WTC11 (cell line): ENCODE results near the gene HES1. TPM values are rescaled to one million over a fixed set of nuclear protein-coding genes. Genes with fewer than 3 reads are reported as not detected.

Experiments used
- ATAC-seq: fragments of 200-7000 bp; cut with Tn5 transposase; 2 replicates; pipeline ENCODE4 v1.10.0; 2021; ENCODE audit warnings: mild to moderate bottlenecking, moderate library complexity
- CTCF ChIA-PET: fragments of 300-600 bp; sonication (Branson Sonifier 250); formaldehyde crosslinking; loops from one replicate; lab custom pipeline; 2021; ENCODE audit warnings: antibody characterized with exemption; lab: Charles Lee
- POLR2A ChIA-PET: fragments of 350-600 bp; sonication (Branson Sonifier 250); formaldehyde crosslinking; loops from one replicate; lab custom pipeline; 2021; ENCODE audit warnings: antibody characterized with exemption; lab: Charles Lee
- DNase-seq: peaks from one replicate; pipeline ENCODE4 v3.0.0; 2021; ENCODE audit warnings: low spot score
- H3K27ac Mint-ChIP-seq: 2 replicates; pipeline ENCODE4 v1.8.0; 2021; ENCODE audit warnings: mixed read lengths
- H3K27me3 Mint-ChIP-seq: 2 replicates; pipeline ENCODE4 v1.8.0; 2021; ENCODE audit warnings: low read depth, mild to moderate bottlenecking, moderate library complexity, mixed read lengths
- H3K36me3 Mint-ChIP-seq: 2 replicates; pipeline ENCODE4 v1.8.0; 2021; ENCODE audit warnings: mixed read lengths
- H3K4me1 Mint-ChIP-seq: 2 replicates; pipeline ENCODE4 v1.8.0; 2022; ENCODE audit warnings: mixed read lengths
- H3K4me3 Mint-ChIP-seq: 2 replicates; pipeline ENCODE4 v1.8.0; 2021; ENCODE audit warnings: mild to moderate bottlenecking, moderate library complexity, mixed read lengths
- H3K9me3 Mint-ChIP-seq: 2 replicates; pipeline ENCODE4 v1.8.0; 2021; ENCODE audit warnings: mixed read lengths
- ATF6 ChIP-seq: sonication (generic); formaldehyde crosslinking; IDR thresholded peaks from 2 replicates; pipeline ENCODE4 v1.8.1; 2023; ENCODE audit warnings: mild to moderate bottlenecking, missing genetic modification reagents
- CREB1 ChIP-seq: sonication (generic); formaldehyde crosslinking; IDR thresholded peaks from 2 replicates; pipeline ENCODE4 v1.8.0; 2023; ENCODE audit warnings: mild to moderate bottlenecking, missing genetic modification reagents
- CTCF ChIP-seq: fragments of 200-600 bp; IDR thresholded peaks from 2 replicates; pipeline ENCODE4 v1.8.0; 2022; ENCODE audit warnings: antibody characterized with exemption
- E2F5 ChIP-seq: sonication (generic); formaldehyde crosslinking; IDR thresholded peaks from 2 replicates; pipeline ENCODE4 v1.8.1; 2022; ENCODE audit warnings: mild to moderate bottlenecking, moderate library complexity, missing genetic modification reagents
- ELF4 ChIP-seq: sonication (generic); formaldehyde crosslinking; IDR thresholded peaks from 2 replicates; pipeline ENCODE4 v1.8.1; 2022; ENCODE audit warnings: low read depth, mild to moderate bottlenecking, moderate library complexity, missing genetic modification reagents
- GABPB1 ChIP-seq: sonication (generic); formaldehyde crosslinking; IDR thresholded peaks from 2 replicates; pipeline ENCODE4 v1.8.1; 2023; ENCODE audit warnings: mild to moderate bottlenecking, missing genetic modification reagents
- GRHL2 ChIP-seq: fragments of 250-450 bp; sonication (Bioruptor Pico); IDR thresholded peaks from 2 replicates; pipeline ENCODE4 v1.8.0; 2022; ENCODE audit warnings: mild to moderate bottlenecking, moderate library complexity; ENCODE audit not compliant: insufficient replicate concordance, severe bottlenecking
- MYBL2 ChIP-seq: sonication (generic); formaldehyde crosslinking; IDR thresholded peaks from 2 replicates; pipeline ENCODE4 v1.8.1; 2023; ENCODE audit warnings: mild to moderate bottlenecking, moderate library complexity, missing genetic modification reagents
- NR1H2 ChIP-seq: sonication (generic); formaldehyde crosslinking; IDR thresholded peaks from 2 replicates; pipeline ENCODE4 v1.9.0; 2021; ENCODE audit warnings: mild to moderate bottlenecking, moderate library complexity, missing genetic modification reagents
- RORB ChIP-seq: fragments of 250-450 bp; sonication (Bioruptor Pico); IDR thresholded peaks from 2 replicates; pipeline ENCODE4 v1.9.0; 2021; ENCODE audit warnings: mild to moderate bottlenecking
- SOX15 ChIP-seq: fragments of 250-450 bp; sonication (Bioruptor Pico); IDR thresholded peaks from 2 replicates; pipeline ENCODE4 v1.9.0; 2021; ENCODE audit warnings: mild to moderate bottlenecking
- SP1 ChIP-seq: sonication (generic); formaldehyde crosslinking; conservative IDR thresholded peaks from 2 replicates; pipeline ENCODE4 v1.8.1; 2022; ENCODE audit warnings: missing genetic modification reagents
- TCF7 ChIP-seq: sonication (generic); formaldehyde crosslinking; IDR thresholded peaks from 2 replicates; pipeline ENCODE4 v1.8.0; 2022; ENCODE audit warnings: mild to moderate bottlenecking, low read depth, missing genetic modification reagents, moderate library complexity
- TP53 ChIP-seq: sonication (generic); formaldehyde crosslinking; IDR thresholded peaks from 2 replicates; pipeline ENCODE4 v1.8.1; 2023; ENCODE audit warnings: mild to moderate bottlenecking, missing genetic modification reagents
- total RNA-seq: library from RNA; stranded (reverse); gene quantifications from 3 replicates; pipeline ENCODE4 v1.2.3, GENCODE V29; 2021
- TF ChIP-seq, protein P1 (sequence below): fragments of 250-450 bp; sonication (Bioruptor Pico); conservative IDR thresholded peaks from 2 replicates; pipeline ENCODE4 v1.9.0; 2021; ENCODE audit warnings: mild to moderate bottlenecking
- TF ChIP-seq, protein P2 (sequence below): fragments of 250-450 bp; sonication (Bioruptor Pico); IDR thresholded peaks from 2 replicates; pipeline ENCODE4 v1.9.0; 2021; ENCODE audit warnings: moderate library complexity, mild to moderate bottlenecking, inconsistent platforms, borderline replicate concordance

HES1 gene
- total RNA-seq, 1 experiment from 2014 or later, result 28.4 TPM

DNA sequence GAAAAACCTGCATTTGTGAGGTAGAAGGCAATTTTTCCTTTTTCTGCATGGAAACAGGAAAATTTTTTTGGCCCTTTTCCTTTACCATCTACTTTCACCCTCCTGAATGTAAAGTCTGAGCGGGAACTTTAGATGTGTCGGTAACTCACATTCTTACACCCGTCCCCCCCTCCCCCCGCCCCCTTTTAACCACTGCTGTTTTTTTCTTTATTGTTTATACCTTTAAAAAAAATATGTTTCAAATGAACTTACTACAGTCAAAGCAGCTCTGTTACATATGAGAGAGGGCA, 487 bp upstream of the HES1 start:
- no peak for ATAC-seq

DNA sequence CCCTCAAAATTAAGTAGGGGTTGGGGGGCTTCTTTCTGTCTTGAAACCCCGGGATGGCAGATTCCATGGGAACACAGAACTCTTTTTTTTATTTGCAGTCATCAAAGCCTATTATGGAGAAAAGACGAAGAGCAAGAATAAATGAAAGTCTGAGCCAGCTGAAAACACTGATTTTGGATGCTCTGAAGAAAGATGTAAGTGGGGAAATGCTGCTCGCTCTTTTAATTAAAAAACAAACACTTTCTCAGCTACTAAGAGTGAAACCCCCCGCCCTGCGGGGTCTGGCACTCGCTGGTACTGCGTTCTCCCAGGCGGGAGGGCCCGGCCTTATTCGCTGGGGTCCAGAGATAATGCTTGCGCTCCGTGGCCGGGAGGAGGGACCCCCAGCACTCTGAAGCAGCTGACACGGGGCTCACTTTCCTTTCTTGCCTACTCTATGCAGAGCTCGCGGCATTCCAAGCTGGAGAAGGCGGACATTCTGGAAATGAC, 615 bp downstream of the HES1 start:
- ChIA-PET CTCF (interaction anchor here (0.8 to 4.0 kb wide), 8 partner anchors 8 to 356 kb away, joined by 3 to 25 read pairs (median 3); no protein-coding TSS in a partner anchor), POLR2A (interaction anchor here (0.5 to 2.2 kb wide), 15 partner anchors 23 to 525 kb away, joined by 3 to 8 read pairs (median 4); no protein-coding TSS in a partner anchor)
- Mint-ChIP-seq H3K4me1 (peaks cover 47% of the 10 kb centered on the region), H3K9me3 (no peaks in the 10 kb centered on the region), H3K4me3 (peak overlapping the region; percentile 92), H3K27me3 (peaks cover 8% of the 10 kb centered on the region), H3K36me3 (peaks cover 21% of the 10 kb centered on the region), H3K27ac (peak overlapping the region; percentile 79)
- DNase-seq (peak; percentile 50), ATAC-seq (no peak)
- 0 out of 2 replicates have a peak, but pooled peaks have one; percentile 43 for TF ChIP-seq E2F5
- no peak for TF ChIP-seq NR1H2
- TF ChIP-seq, protein P1, sequence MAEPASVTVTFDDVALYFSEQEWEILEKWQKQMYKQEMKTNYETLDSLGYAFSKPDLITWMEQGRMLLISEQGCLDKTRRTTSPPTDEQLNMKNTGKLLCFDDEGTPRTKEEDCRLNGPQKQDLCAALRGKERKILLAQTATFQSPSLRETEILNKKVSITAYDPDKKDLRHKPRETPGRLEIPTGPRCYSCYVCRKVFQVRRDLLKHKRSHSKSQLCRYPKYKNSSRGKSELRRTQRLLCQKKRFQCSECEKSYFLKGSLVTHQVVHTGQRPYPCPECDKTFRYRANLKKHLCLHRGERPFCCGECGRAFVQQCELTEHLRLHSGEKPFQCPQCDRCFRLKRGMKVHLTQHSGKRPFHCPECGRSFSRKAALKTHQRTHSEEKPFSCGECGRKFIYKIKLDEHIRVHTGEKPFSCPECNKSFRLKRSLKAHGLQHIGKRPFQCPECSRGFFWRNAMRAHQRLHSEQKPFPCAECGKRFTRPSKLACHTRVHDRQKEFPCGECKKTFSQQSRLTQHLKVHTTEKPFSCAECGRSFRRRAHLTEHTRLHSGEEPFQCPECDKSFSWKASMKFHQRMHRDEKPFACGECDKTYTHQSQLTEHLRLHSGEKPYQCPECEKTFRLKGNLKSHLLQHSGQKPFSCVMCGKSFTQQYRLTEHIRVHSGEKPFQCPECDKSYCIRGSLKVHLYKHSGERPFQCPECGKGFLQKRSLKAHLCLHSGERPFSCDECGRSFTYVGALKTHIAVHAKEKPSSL, result 0 out of 2 replicates have a peak, but pooled peaks have one; percentile 1
- TF ChIP-seq, protein P2, sequence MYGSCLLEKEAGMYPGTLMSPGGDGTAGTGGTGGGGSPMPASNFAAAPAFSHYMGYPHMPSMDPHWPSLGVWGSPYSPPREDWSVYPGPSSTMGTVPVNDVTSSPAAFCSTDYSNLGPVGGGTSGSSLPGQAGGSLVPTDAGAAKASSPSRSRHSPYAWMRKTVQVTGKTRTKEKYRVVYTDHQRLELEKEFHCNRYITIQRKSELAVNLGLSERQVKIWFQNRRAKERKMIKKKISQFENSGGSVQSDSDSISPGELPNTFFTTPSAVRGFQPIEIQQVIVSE, result no peak
- peak; percentile 16; the same call in 1 of the 2 replicates for TF ChIP-seq GABPB1 (CRISPR knock-in tag)
- TF ChIP-seq, all 79 proteins: peak for 3

More for the DNA sequence above, 487 bp upstream of the HES1 start:
- TF ChIP-seq SP1 (CRISPR knock-in tag) (no peak), TP53 (CRISPR knock-in tag) (no peak), MYBL2 (CRISPR knock-in tag) (no peak), SOX15 (CRISPR knock-in tag) (no peak), RORB (CRISPR knock-in tag) (no peak), ELF4 (CRISPR knock-in tag) (no peak), TCF7 (CRISPR knock-in tag) (no peak), CTCF (no peak), GRHL2 (CRISPR knock-in tag) (no peak), ATF6 (CRISPR knock-in tag) (no peak), CREB1 (CRISPR knock-in tag) (no peak)
- Mint-ChIP-seq H3K27me3 (peaks cover 13% of the 10 kb centered on the region), H3K4me1 (peaks cover 57% of the 10 kb centered on the region), H3K36me3 (peaks cover 21% of the 10 kb centered on the region), H3K9me3 (no peaks in the 10 kb centered on the region), H3K27ac (peak overlapping the region; percentile 67), H3K4me3 (peak overlapping the region; percentile 92)
- ChIA-PET CTCF (interaction anchor here (0.6 to 6.4 kb wide), 5 partner anchors 111 to 461 kb away, joined by 3 to 48 read pairs (median 3); no protein-coding TSS in a partner anchor), POLR2A (interaction anchor here (0.5 to 2.2 kb wide), 16 partner anchors 18 to 360 kb away, joined by 3 to 8 read pairs (median 4); no protein-coding TSS in a partner anchor)
- no peak for DNase-seq
